Esophagus squamous epithelium (tissue), 4 donors: Measurements from ENCODE around the gene UBE3B.

ENCODE experiments used
- POLR2A ChIP-seq, 4 donors: fragments of 450-650 bp; IDR thresholded peaks; one replicate each; pipeline ENCODE4 v1.6.1; 2017; ENCODE audit warnings: antibody characterized with exemption in 4 of 4, mild to moderate bottlenecking in 4 of 4, moderate library complexity in 3 of 4
- TF ChIP-seq, protein P1 (sequence below), 6 experiments: fragments of 450-650 bp in 4 of 6; fragments of 200-600 bp in 2 of 6; sonication (generic) in 2 of 6; IDR thresholded peaks; one replicate each; pipeline ENCODE4 v1.5.1; 2016 to 2019; ENCODE audit warnings: antibody characterized with exemption in 6 of 6, mild to moderate bottlenecking in 4 of 6, moderate library complexity in 4 of 6

DNA sequence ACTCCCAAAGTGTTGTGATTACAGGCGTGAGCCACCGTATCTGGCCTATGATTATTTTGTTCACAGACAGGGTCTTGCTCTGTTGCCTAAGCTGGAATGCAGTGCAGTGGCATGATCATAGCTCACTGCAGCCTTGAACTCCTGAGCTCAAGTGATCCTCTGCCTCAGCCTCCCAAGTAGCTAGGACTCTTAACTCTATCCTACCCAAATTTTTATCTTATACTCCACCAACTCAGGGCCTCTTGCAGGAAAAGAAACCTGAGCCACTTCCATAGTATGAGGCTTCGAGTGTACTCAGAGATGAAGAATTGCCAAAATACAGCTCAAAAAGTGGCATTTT lies 95.0 kb downstream of the UBE3B start:
- TF ChIP-seq, protein P1, sequence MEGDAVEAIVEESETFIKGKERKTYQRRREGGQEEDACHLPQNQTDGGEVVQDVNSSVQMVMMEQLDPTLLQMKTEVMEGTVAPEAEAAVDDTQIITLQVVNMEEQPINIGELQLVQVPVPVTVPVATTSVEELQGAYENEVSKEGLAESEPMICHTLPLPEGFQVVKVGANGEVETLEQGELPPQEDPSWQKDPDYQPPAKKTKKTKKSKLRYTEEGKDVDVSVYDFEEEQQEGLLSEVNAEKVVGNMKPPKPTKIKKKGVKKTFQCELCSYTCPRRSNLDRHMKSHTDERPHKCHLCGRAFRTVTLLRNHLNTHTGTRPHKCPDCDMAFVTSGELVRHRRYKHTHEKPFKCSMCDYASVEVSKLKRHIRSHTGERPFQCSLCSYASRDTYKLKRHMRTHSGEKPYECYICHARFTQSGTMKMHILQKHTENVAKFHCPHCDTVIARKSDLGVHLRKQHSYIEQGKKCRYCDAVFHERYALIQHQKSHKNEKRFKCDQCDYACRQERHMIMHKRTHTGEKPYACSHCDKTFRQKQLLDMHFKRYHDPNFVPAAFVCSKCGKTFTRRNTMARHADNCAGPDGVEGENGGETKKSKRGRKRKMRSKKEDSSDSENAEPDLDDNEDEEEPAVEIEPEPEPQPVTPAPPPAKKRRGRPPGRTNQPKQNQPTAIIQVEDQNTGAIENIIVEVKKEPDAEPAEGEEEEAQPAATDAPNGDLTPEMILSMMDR (IDR thresholded peaks at IDR 0.05), result no peak
- TF ChIP-seq POLR2A (IDR thresholded peaks at IDR 0.05), result no peak
